OCI-LY3 (cell line): ENCODE data around the gene MAPKAP1.
"Not testable (repeated sequence)": the region's sequence is repeated elsewhere in the genome, so short reads cannot be mapped to it uniquely, and the experiment has no call there.

Experiments
- H2AFZ ChIP-seq: fragments of 200-600, 300-600 bp; shearing (Covaris generic); 2 replicates; pipeline ENCODE4 v1.6.0; 2014; ENCODE audit warnings: antibody characterized with exemption, low read depth, low read length
- H3K27ac ChIP-seq: fragments of 200-600, 300-600 bp; sonication (generic); 2 replicates; pipeline ENCODE4 v1.5.1; 2014; ENCODE audit warnings: mild to moderate bottlenecking, low read length, moderate library complexity, mixed read lengths
- H3K27me3 ChIP-seq: fragments of 200-600, 300-600 bp; sonication (generic); 2 replicates; pipeline ENCODE4 v1.6.1; 2014; ENCODE audit warnings: low read depth, low read length, mixed read lengths
- H3K36me3 ChIP-seq: fragments of 200-600, 300-600 bp; sonication (generic); replicated peaks from 2 replicates; pipeline ENCODE3; 2014; ENCODE audit warnings: low read depth, low read length, mixed read lengths
- H3K4me1 ChIP-seq: fragments of 300-600, 200-600 bp; sonication (generic); 2 replicates; pipeline ENCODE4 v1.6.1; 2014; ENCODE audit warnings: low read length, mixed read lengths
- H3K4me2 ChIP-seq: fragments of 200-600, 300-600 bp; sonication (generic); 2 replicates; pipeline ENCODE4 v1.6.1; 2014; ENCODE audit warnings: low read length, mixed read lengths
- H3K4me3 ChIP-seq: fragments of 300-600, 200-600 bp; sonication (generic); 2 replicates; pipeline ENCODE4 v1.5.1; 2014; ENCODE audit warnings: antibody characterized with exemption, mild to moderate bottlenecking, low read length, moderate library complexity
- H3K79me2 ChIP-seq: fragments of 300-600, 200-600 bp; shearing (Covaris generic); 2 replicates; pipeline ENCODE4 v1.6.1; 2014; ENCODE audit warnings: mild to moderate bottlenecking, low read length, mixed read lengths
- H3K9ac ChIP-seq: fragments of 300-600, 200-600 bp; shearing (Covaris generic); 2 replicates; pipeline ENCODE4 v1.6.0; 2014; ENCODE audit warnings: mild to moderate bottlenecking, low read length, moderate library complexity
- H3K9me3 ChIP-seq: fragments of 200-600, 300-600 bp; shearing (Covaris generic); 2 replicates; pipeline ENCODE4 v1.6.1; 2014; ENCODE audit warnings: low read length, mixed read lengths; ENCODE audit not compliant: insufficient read depth
- H4K20me1 ChIP-seq: fragments of 200-600, 300-600 bp; sonication (generic); 2 replicates; pipeline ENCODE4 v1.6.1; 2016; ENCODE audit warnings: low read length, mixed read lengths; ENCODE audit not compliant: insufficient read depth
- CTCF ChIP-seq: fragments of 200-600, 300-600 bp; sonication (generic); IDR thresholded peaks from 2 replicates; pipeline ENCODE4 v1.5.1; 2014; ENCODE audit warnings: antibody characterized with exemption, low read length, low read depth
- EZH2phosphoT487 ChIP-seq: fragments of 200-600 bp; shearing (Covaris generic); IDR thresholded peaks from 2 replicates; pipeline ENCODE4 v1.6.1; 2018; ENCODE audit warnings: antibody characterized with exemption, mixed run types, low read depth

MAPKAP1 gene

GRCh38 chr9:125696106-125696647 is 10.8 kb downstream of the MAPKAP1 start:
- TF ChIP-seq CTCF (no peak), EZH2phosphoT487 (no peak)
- no peak overlapping the region for H3K4me3 ChIP-seq
- no peaks in the 10 kb centered on the region for H3K27me3 ChIP-seq
- H3K4me2 ChIP-seq = no peak overlapping the region
- no peaks in the 10 kb centered on the region for H3K9me3 ChIP-seq
- H2AFZ ChIP-seq = no peak overlapping the region
- H4K20me1 ChIP-seq = peaks cover 27% of the 10 kb centered on the region
- peaks cover 22% of the 10 kb centered on the region for H3K4me1 ChIP-seq
- peaks cover 7% of the 10 kb centered on the region for H3K36me3 ChIP-seq
- no peak overlapping the region for H3K9ac ChIP-seq
- H3K27ac ChIP-seq = no peak overlapping the region
- H3K79me2 ChIP-seq = peaks cover 70% of the 10 kb centered on the region

- H2AFZ ChIP-seq, H3K9me3 ChIP-seq, H3K27ac ChIP-seq, H3K36me3 ChIP-seq, H3K27me3 ChIP-seq, H3K4me2 ChIP-seq, H3K9ac ChIP-seq, H3K4me3 ChIP-seq: not testable (repeated sequence)
- Histone ChIP-seq H3K79me2 (peaks cover 72% of the 10 kb centered on the region), H4K20me1 (peaks cover 29% of the 10 kb centered on the region), H3K4me1 (peaks cover 22% of the 10 kb centered on the region)
These were observed 11.5 kb downstream of the MAPKAP1 start for GRCh38 chr9:125695548-125695947.

- no peak for TF ChIP-seq EZH2phosphoT487
- Histone ChIP-seq H4K20me1 (peaks cover 36% of the 10 kb centered on the region), H3K36me3 (peaks cover 10% of the 10 kb centered on the region), H3K9me3 (no peaks in the 10 kb centered on the region), H3K4me2 (no peak overlapping the region), H3K27me3 (no peaks in the 10 kb centered on the region), H3K9ac (no peak overlapping the region), H3K4me1 (peaks cover 11% of the 10 kb centered on the region), H3K4me3 (no peak overlapping the region), H3K27ac (no peak overlapping the region), H3K79me2 (peaks cover 72% of the 10 kb centered on the region), H2AFZ (no peak overlapping the region)
These were observed 12.5 kb downstream of the MAPKAP1 start for GRCh38 chr9:125694478-125694877.

GRCh38 chr9:125693492-125693891 is 13.5 kb downstream of the MAPKAP1 start:
- Histone ChIP-seq H3K79me2 (peaks cover 68% of the 10 kb centered on the region), H3K36me3 (peaks cover 10% of the 10 kb centered on the region), H4K20me1 (peaks cover 41% of the 10 kb centered on the region)
- H3K4me1 ChIP-seq, H3K4me2 ChIP-seq, H3K9me3 ChIP-seq, H3K27me3 ChIP-seq, H2AFZ ChIP-seq, H3K9ac ChIP-seq, H3K4me3 ChIP-seq, H3K27ac ChIP-seq: not testable (repeated sequence)

GRCh38 chr9:125691869-125692268 is 15.1 kb downstream of the MAPKAP1 start:
- H3K4me3 ChIP-seq = no peak overlapping the region
- H3K36me3 ChIP-seq = peaks cover 10% of the 10 kb centered on the region
- H3K79me2 ChIP-seq = peaks cover 70% of the 10 kb centered on the region
- no peak overlapping the region for H3K4me2 ChIP-seq
- H3K27ac ChIP-seq = no peak overlapping the region
- peaks cover 40% of the 10 kb centered on the region for H4K20me1 ChIP-seq
- no peaks in the 10 kb centered on the region for H3K9me3 ChIP-seq
- H2AFZ ChIP-seq = no peak overlapping the region
- TF ChIP-seq EZH2phosphoT487 (no peak), CTCF (no peak)
- no peak overlapping the region for H3K9ac ChIP-seq
- H3K4me1 ChIP-seq = no peaks in the 10 kb centered on the region
- no peaks in the 10 kb centered on the region for H3K27me3 ChIP-seq
